Prostate gland (tissue), 2 donors: ENCODE data around the gene ZNF569. TPM values are rescaled to one million over a fixed set of nuclear protein-coding genes. Genes with fewer than 3 reads are reported as not detected.
"Not testable (repeated sequence)": the region's sequence is repeated elsewhere in the genome, so short reads cannot be mapped to it uniquely, and the experiment has no call there.

Experiments used
- DNase-seq: peaks from one replicate; pipeline ENCODE4 v3.0.0-alpha.2; 2019; ENCODE audit warnings: low spot score
- H3K27ac ChIP-seq, 2 donors: fragments of 200-600 bp; sonication (generic); 2 replicates each; pipeline ENCODE4 v1.5.1; 2017 to 2019
- H3K27me3 ChIP-seq: fragments of 200-600 bp; sonication (generic); replicated peaks from 2 replicates; pipeline ENCODE4 v1.5.1; 2019; ENCODE audit not compliant: insufficient read depth
- H3K36me3 ChIP-seq, 2 donors: fragments of 200-600 bp; sonication (generic); 1 replicate in 1 of 2; 2 replicates in 1 of 2; pipeline versions ENCODE4 v1.5.1 to v1.8.1; 2017 to 2019
- H3K4me1 ChIP-seq: fragments of 200-600 bp; sonication (generic); replicated peaks from 2 replicates; pipeline ENCODE4 v1.5.1; 2019
- H3K4me3 ChIP-seq, 2 donors: fragments of 200-600 bp; sonication (generic); 2 replicates each; pipeline ENCODE4 v1.5.1; 2017 to 2019
- H3K9me3 ChIP-seq: fragments of 200-600 bp; sonication (generic); 2 replicates; pipeline ENCODE4 v1.5.1; 2017
- CTCF ChIP-seq, 4 experiments: fragments of 200-600 bp in 2 of 4; fragments of 450-650 bp in 2 of 4; sonication (generic) in 2 of 4; IDR thresholded peaks; 1 replicate in 3 of 4; 2 replicates in 1 of 4; pipeline ENCODE4 v1.5.1; 2016 to 2019; ENCODE audit warnings: antibody characterized with exemption in 4 of 4, mild to moderate bottlenecking in 2 of 4, moderate library complexity in 2 of 4
- POLR2A ChIP-seq: fragments of 450-650 bp; IDR thresholded peaks from one replicate; pipeline ENCODE4 v1.6.1; 2016; ENCODE audit warnings: antibody characterized with exemption, mild to moderate bottlenecking
- POLR2AphosphoS5 ChIP-seq: sonication (generic); formaldehyde crosslinking; IDR thresholded peaks from one replicate; pipeline ENCODE4 v1.6.1; 2017; ENCODE audit warnings: antibody characterized with exemption
- WGBS: methylation state at CpG from one replicate; pipeline ENCODE4 v1.1.5; 2018; 5-methylcytosine and 5-hydroxymethylcytosine counted together
- intact Hi-C: fragments of 100-400 bp; cut with DNase I; formaldehyde crosslinking; loops from one replicate; pipeline ENCODE4 v1.14.2; 2022
- total RNA-seq, 2 donors: library from RNA; depleted of rRNA; stranded (reverse); fragments of >200 nt; gene quantifications; one replicate each; pipeline ENCODE4 v1.1.0, GENCODE V29; 2016

The ZNF569 gene
- total RNA-seq, 2 donors from 2014 or later = 4.8 to 6.1 TPM

- WGBS = 34% methylated on average over 25 of the region's 25 CpGs
- TF ChIP-seq CTCF (IDR thresholded peaks at IDR 0.05) (no peak), POLR2AphosphoS5 (no peak), POLR2A (no peak)
- Histone ChIP-seq H3K9me3 (no peaks in the 10 kb centered on the region), H3K4me3 (peak overlapping the region; percentile 70 to 86), H3K27me3 (no peaks in the 10 kb centered on the region), H3K27ac (peak overlapping the region; percentile 77 to 84), H3K4me1 (no peaks in the 10 kb centered on the region), H3K36me3 (no peaks in the 10 kb centered on the region)
- DNase-seq = no peak
- intact Hi-C loops = loop anchor here (5.0 kb wide), 3 partner anchors 94 to 619 kb away; partner anchors contain the start of genes ZNF527, ZNF568 and ZNF829
Measured at GRCh38 chr19:37466277-37466797, 907 bp downstream of the ZNF569 start.

- Histone ChIP-seq H3K4me1 (no peaks in the 10 kb centered on the region), H3K9me3 (peaks cover 7% of the 10 kb centered on the region), H3K36me3 (no peaks in the 10 kb centered on the region), H3K27me3 (no peaks in the 10 kb centered on the region), H3K4me3 (no peak overlapping the region), H3K27ac (no peak overlapping the region)
- intact Hi-C loops = no loop called here
- TF ChIP-seq POLR2AphosphoS5 (no peak), POLR2A (no peak), CTCF (IDR thresholded peaks at IDR 0.05) (no peak)
- 95% methylated on average over 4 of the region's 4 CpGs for whole genome bisulfite sequencing
- no peak for DNase-seq
Measured at GRCh38 chr19:37452500-37453245, 14.6 kb downstream of the ZNF569 start.

GRCh38 chr19:37413313-37414084, 53.7 kb downstream of the ZNF569 start:
- H3K4me1 ChIP-seq = no peaks in the 10 kb centered on the region
- TF ChIP-seq POLR2AphosphoS5 (no peak), POLR2A (no peak), CTCF (IDR thresholded peaks at IDR 0.05) (no peak)
- H3K27ac ChIP-seq = no peak overlapping the region
- H3K27me3 ChIP-seq = no peaks in the 10 kb centered on the region
- no peaks in the 10 kb centered on the region for H3K9me3 ChIP-seq
- no peak overlapping the region for H3K4me3 ChIP-seq
- H3K36me3 ChIP-seq = no peaks in the 10 kb centered on the region
- no peak for DNase-seq
- intact Hi-C loops = no loop called here
- WGBS = 92% methylated on average over 1 of the region's 1 CpG

GRCh38 chr19:37412700-37413099, 54.5 kb downstream of the ZNF569 start:
- Histone ChIP-seq H3K27ac (no peak overlapping the region), H3K36me3 (no peaks in the 10 kb centered on the region), H3K9me3 (no peaks in the 10 kb centered on the region)

GRCh38 chr19:37406140-37406846, 61.0 kb downstream of the ZNF569 start:
- WGBS = 86% methylated on average over 6 of the region's 6 CpGs
- H3K27ac ChIP-seq, H3K9me3 ChIP-seq, H3K27me3 ChIP-seq, H3K4me3 ChIP-seq, H3K4me1 ChIP-seq, intact Hi-C loops, H3K36me3 ChIP-seq, DNase-seq: not testable (repeated sequence)

More at GRCh38 chr19:37412700-37413099, 54.5 kb downstream of the ZNF569 start:
- Histone ChIP-seq H3K4me1 (no peaks in the 10 kb centered on the region), H3K4me3 (no peak overlapping the region), H3K27me3 (no peaks in the 10 kb centered on the region)
- intact Hi-C loops = no loop called here
- no peak for DNase-seq
- TF ChIP-seq POLR2AphosphoS5 = no peak
- TF ChIP-seq POLR2A = no peak
- no peak for TF ChIP-seq CTCF (IDR thresholded peaks at IDR 0.05)
- WGBS = 86% methylated on average over 2 of the region's 2 CpGs
